Tibial artery (tissue), 4 donors: ENCODE results near the gene SLC7A6.
A peak's percentile ranks its signal among the peaks of the same experiment; 100 is the strongest.

Experiments used
- DNase-seq, 2 donors: peaks; one replicate each; pipeline ENCODE4 v3.0.0-alpha.2; 2019
- H3K27ac ChIP-seq, 2 donors: fragments of 200-600 bp; sonication (generic) in 1 of 2; 1 replicate in 1 of 2; 2 replicates in 1 of 2; pipeline ENCODE4 v1.5.1; 2018 to 2019; ENCODE audit warnings: mild to moderate bottlenecking in 1 of 2
- H3K27me3 ChIP-seq, 2 donors: fragments of 200-600 bp; sonication (generic) in 1 of 2; one replicate each; pipeline versions ENCODE4 v1.5.1 to v1.6.0; 2016 to 2019
- H3K36me3 ChIP-seq, 3 donors: fragments of 200-600 bp; sonication (generic) in 2 of 3; one replicate each; pipeline ENCODE4 v1.5.1; 2016 to 2019; ENCODE audit warnings: mild to moderate bottlenecking in 2 of 3
- H3K4me1 ChIP-seq, 4 donors: fragments of 200-600 bp; sonication (generic) in 2 of 4; 1 replicate in 3 of 4; 2 replicates in 1 of 4; pipeline ENCODE4 v1.5.1; 2016 to 2019
- H3K4me3 ChIP-seq, 2 donors: fragments of 200-600 bp; sonication (generic) in 1 of 2; 1 replicate in 1 of 2; 2 replicates in 1 of 2; pipeline ENCODE4 v1.5.1; 2018 to 2019; ENCODE audit warnings: mild to moderate bottlenecking in 2 of 2
- H3K9me3 ChIP-seq, 3 donors: fragments of 200-600 bp; sonication (generic) in 1 of 3; one replicate each; pipeline ENCODE4 v1.5.1; 2016 to 2019
- intact Hi-C: fragments of 100-400 bp; cut with DNase I; formaldehyde crosslinking; loops from one replicate; pipeline ENCODE4 v1.15.0; 2023; ENCODE audit warnings: low total_unique reads
- TF ChIP-seq, protein P1 (sequence below), 2 experiments: fragments of 200-600 bp in 1 of 2; fragments of 450-650 bp in 1 of 2; IDR thresholded peaks; one replicate each; pipeline ENCODE4 v1.5.1; 2017 to 2019; ENCODE audit warnings: antibody characterized with exemption in 2 of 2, mild to moderate bottlenecking in 1 of 2, moderate library complexity in 1 of 2

The SLC7A6 gene

DNA sequence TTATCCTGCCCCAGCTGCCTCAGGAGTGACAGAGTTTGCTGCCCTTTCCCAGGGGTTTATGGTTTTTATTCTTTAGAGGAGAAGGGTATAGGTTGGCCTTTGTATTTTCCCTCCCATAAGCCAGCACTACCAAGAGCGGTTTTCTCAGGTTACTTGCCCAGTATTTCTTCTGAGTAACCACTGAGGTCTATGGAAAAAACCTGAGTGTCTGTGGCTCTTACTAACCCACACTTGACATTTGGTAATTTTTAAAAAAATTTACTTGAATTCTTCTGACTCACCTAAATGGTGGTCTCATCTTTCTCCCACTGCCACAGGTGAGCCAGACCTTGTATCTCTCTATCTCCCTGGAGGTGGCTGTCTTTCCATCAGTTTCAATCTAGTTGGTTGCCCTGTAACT is 6.0 kb downstream of the SLC7A6 start:
- no peaks in the 10 kb centered on the region for H3K27me3 ChIP-seq
- peaks cover 10 to 24% (median 19%) of the 10 kb centered on the region in 3 donors for H3K36me3 ChIP-seq
- H3K4me1 ChIP-seq: peaks cover 0 to 20% (median 14%) of the 10 kb centered on the region in 4 donors
- DNase-seq: no peak
- TF ChIP-seq, protein P1, sequence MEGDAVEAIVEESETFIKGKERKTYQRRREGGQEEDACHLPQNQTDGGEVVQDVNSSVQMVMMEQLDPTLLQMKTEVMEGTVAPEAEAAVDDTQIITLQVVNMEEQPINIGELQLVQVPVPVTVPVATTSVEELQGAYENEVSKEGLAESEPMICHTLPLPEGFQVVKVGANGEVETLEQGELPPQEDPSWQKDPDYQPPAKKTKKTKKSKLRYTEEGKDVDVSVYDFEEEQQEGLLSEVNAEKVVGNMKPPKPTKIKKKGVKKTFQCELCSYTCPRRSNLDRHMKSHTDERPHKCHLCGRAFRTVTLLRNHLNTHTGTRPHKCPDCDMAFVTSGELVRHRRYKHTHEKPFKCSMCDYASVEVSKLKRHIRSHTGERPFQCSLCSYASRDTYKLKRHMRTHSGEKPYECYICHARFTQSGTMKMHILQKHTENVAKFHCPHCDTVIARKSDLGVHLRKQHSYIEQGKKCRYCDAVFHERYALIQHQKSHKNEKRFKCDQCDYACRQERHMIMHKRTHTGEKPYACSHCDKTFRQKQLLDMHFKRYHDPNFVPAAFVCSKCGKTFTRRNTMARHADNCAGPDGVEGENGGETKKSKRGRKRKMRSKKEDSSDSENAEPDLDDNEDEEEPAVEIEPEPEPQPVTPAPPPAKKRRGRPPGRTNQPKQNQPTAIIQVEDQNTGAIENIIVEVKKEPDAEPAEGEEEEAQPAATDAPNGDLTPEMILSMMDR (IDR thresholded peaks at IDR 0.05): no peak
- no peak overlapping the region for H3K4me3 ChIP-seq
- H3K9me3 ChIP-seq: no peaks in the 10 kb centered on the region
- no peak overlapping the region for H3K27ac ChIP-seq
- intact Hi-C loops: no loop called here

DNA sequence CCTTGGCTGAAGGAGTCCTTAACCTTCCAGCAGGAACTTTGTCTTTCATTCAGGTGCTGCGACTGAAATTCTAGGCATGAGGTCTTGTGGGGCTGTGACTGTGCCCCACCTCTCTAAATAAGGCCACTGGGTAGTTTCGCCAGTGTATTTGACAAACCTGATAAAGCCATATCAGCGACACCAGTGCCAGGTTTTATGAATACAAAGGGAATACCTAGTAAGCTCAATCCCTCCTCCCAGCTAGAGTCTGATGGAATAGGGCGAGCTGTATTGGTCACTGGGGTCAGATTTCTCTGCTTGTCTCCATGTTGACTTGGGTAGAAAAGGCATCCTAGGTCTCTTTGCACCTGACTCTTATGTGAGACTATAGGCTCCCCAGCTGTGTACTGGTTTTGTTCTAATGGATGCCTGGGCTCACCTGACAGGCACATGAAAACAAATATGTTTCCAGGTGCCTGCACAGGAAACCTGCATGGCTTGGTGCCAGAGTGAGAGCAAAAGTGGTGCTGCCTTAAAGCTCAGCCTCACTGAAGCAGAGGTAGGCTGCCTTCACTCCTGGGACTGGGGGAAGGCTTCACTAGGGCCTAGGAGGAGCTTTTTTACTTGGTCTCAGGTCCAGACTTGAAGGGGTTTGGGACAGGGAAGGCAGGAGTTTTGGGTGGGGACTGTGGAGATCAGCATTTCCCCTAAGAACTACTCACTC is 8.3 kb downstream of the SLC7A6 start:
- H3K4me1 ChIP-seq: peaks cover 0 to 29% (median 20%) of the 10 kb centered on the region in 4 donors
- no peak for DNase-seq
- peaks cover 10 to 24% (median 19%) of the 10 kb centered on the region in 3 donors for H3K36me3 ChIP-seq
- intact Hi-C loops: no loop called here
- no peak overlapping the region for H3K4me3 ChIP-seq
- H3K9me3 ChIP-seq: no peaks in the 10 kb centered on the region
- no peaks in the 10 kb centered on the region for H3K27me3 ChIP-seq
- TF ChIP-seq, protein P1 (IDR thresholded peaks at IDR 0.05): no peak
- H3K27ac ChIP-seq: no peak overlapping the region

DNA sequence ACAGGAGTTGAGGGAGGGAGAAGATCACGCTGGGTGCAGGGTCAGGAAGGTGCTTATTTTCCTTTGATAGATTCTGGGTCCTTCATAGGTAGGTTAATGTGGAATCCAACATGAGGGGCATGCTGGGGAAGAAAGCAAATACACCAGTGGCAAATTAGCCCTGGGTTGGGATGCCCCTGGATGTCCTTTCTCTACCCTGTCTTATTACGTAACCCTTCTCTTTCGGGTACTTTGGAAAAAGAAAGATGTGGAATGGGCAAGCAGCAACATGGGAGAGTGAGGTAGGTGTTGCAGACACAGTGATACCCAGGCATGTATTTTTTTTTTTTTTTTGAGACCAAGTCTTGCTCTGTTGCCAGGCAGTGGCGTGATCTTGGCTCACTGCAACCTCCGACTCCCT is 9.1 kb downstream of the SLC7A6 start:
- Histone ChIP-seq H3K4me1 (peaks cover 0 to 29% (median 18%) of the 10 kb centered on the region in 4 donors), H3K4me3 (no peak overlapping the region), H3K36me3 (peaks cover 10 to 24% (median 19%) of the 10 kb centered on the region in 3 donors), H3K9me3 (no peaks in the 10 kb centered on the region), H3K27ac (no peak overlapping the region), H3K27me3 (no peaks in the 10 kb centered on the region)
- DNase-seq: no peak
- intact Hi-C loops: no loop called here
- TF ChIP-seq, protein P1 (IDR thresholded peaks at IDR 0.05): no peak

DNA sequence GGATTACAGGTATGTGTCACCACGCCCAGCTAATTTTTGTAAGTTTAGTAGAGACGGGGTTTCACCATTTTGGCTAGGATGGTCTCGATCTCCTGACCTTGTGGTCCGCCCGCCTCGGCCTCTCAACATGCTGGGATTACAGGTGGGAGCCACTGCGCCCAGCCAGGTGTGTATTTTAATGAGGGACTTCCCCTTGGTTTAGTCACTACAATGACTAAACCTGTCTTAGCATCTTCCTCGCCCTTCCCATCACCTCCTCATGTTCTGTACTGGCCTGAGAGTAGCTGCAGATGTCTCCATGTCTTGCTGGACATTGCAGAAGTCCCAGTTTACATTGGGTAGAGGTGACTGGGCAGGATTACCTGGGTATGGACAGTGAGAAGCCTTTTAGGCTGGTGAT is 9.6 kb downstream of the SLC7A6 start:
- Histone ChIP-seq H3K4me3 (no peak overlapping the region), H3K36me3 (peaks cover 10 to 24% (median 19%) of the 10 kb centered on the region in 3 donors), H3K27ac (no peak overlapping the region), H3K27me3 (no peaks in the 10 kb centered on the region), H3K9me3 (no peaks in the 10 kb centered on the region), H3K4me1 (peaks cover 0 to 29% (median 18%) of the 10 kb centered on the region in 4 donors)
- DNase-seq: no peak
- TF ChIP-seq, protein P1 (IDR thresholded peaks at IDR 0.05): no peak
- intact Hi-C loops: no loop called here

DNA sequence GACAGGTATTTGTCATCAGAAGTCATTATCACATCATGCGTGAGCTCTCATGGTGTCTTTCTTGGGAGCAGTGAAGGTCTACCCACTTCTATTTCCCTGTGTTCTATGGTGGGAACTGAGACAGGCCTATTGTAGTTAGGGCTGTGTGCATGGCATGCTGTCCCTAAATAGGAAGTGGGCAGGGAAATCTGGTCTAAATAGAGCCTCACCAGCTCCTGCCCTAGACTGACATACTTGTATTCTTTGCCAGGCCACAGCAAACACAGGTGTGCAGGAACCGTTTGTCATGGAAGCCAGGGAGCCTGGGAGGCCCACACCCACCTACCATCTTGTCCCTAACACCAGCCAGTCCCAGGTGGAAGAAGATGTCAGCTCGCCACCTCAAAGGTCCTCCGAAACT is 10.1 kb downstream of the SLC7A6 start:
- H3K4me1 ChIP-seq: peaks cover 0 to 29% (median 18%) of the 10 kb centered on the region in 4 donors
- H3K27ac ChIP-seq: peak overlapping the region in 1 of 2 donors; percentile 5
- DNase-seq: no peak

More for the DNA sequence above, 10.1 kb downstream of the SLC7A6 start:
- intact Hi-C loops: no loop called here
- no peaks in the 10 kb centered on the region for H3K27me3 ChIP-seq
- TF ChIP-seq, protein P1 (IDR thresholded peaks at IDR 0.05): no peak
- H3K36me3 ChIP-seq: peaks cover 10 to 24% (median 19%) of the 10 kb centered on the region in 3 donors
- no peak overlapping the region for H3K4me3 ChIP-seq
- no peaks in the 10 kb centered on the region for H3K9me3 ChIP-seq
